Astrocyte (in vitro differentiated cells and primary cell): ENCODE results near the gene PISD. TPM values are rescaled to one million over a fixed set of nuclear protein-coding genes. Genes with fewer than 3 reads are reported as not detected.

ENCODE experiments used
- DNase-seq: peaks from one replicate; pipeline ENCODE4 v3.0.0-alpha.2; 2010; ENCODE audit warnings: low read depth
- FAIRE-seq: peaks from 2 replicates; lab custom pipeline; 2011; peaks lifted over from hg19 to GRCh38; lab: Jason Lieb, UNC
- H2AFZ ChIP-seq: 2 replicates; pipeline ENCODE4 v1.6.0; 2012; ENCODE audit warnings: low read depth, low read length, inconsistent platforms
- H3K27ac ChIP-seq: 2 replicates; pipeline ENCODE4 v1.5.1; 2011; ENCODE audit warnings: low read depth, low read length, inconsistent platforms
- H3K27me3 ChIP-seq: 2 replicates; pipeline ENCODE4 v1.6.0; 2011; ENCODE audit warnings: low read length, inconsistent platforms; ENCODE audit not compliant: insufficient read depth
- H3K36me3 ChIP-seq: 2 replicates; pipeline ENCODE4 v1.5.1; 2011; ENCODE audit warnings: low read length, inconsistent platforms; ENCODE audit not compliant: insufficient read depth
- H3K4me1 ChIP-seq: 2 replicates; pipeline ENCODE4 v1.5.1; 2011; ENCODE audit warnings: low read length, inconsistent platforms; ENCODE audit not compliant: insufficient read depth
- H3K4me2 ChIP-seq: 2 replicates; pipeline ENCODE4 v1.6.0; 2012; ENCODE audit warnings: low read length, inconsistent platforms
- H3K4me3 ChIP-seq: 2 replicates; pipeline ENCODE4 v1.5.1; 2011; ENCODE audit warnings: low read depth, mild to moderate bottlenecking, low read length, inconsistent platforms; ENCODE audit not compliant: insufficient read depth
- H3K79me2 ChIP-seq: 2 replicates; pipeline ENCODE4 v1.6.0; 2012; ENCODE audit warnings: mild to moderate bottlenecking, low read length, inconsistent platforms; ENCODE audit not compliant: insufficient read depth
- H3K9ac ChIP-seq: 2 replicates; pipeline ENCODE4 v1.6.0; 2012; ENCODE audit warnings: mild to moderate bottlenecking, low read length, inconsistent platforms
- H3K9me3 ChIP-seq: 2 replicates; pipeline ENCODE4 v1.5.1; 2012; ENCODE audit warnings: low read depth, mild to moderate bottlenecking, low read length, inconsistent platforms; ENCODE audit not compliant: insufficient read depth
- H4K20me1 ChIP-seq: 2 replicates; pipeline ENCODE4 v1.6.0; 2012; ENCODE audit warnings: low read length, inconsistent platforms; ENCODE audit not compliant: insufficient read depth
- H3K27ac Mint-ChIP-seq: one replicate; pipeline ENCODE4 v1.8.0; 2021; ENCODE audit warnings: mild to moderate bottlenecking, mixed read lengths; ENCODE audit not compliant: unreplicated experiment
- H3K27me3 Mint-ChIP-seq: one replicate; pipeline ENCODE4 v1.8.0; 2021; ENCODE audit warnings: low read depth, mixed read lengths; ENCODE audit not compliant: unreplicated experiment
- H3K36me3 Mint-ChIP-seq: one replicate; pipeline ENCODE4 v1.8.0; 2021; ENCODE audit warnings: low read depth, mixed read lengths; ENCODE audit not compliant: unreplicated experiment
- H3K4me1 Mint-ChIP-seq: one replicate; pipeline ENCODE4 v1.8.0; 2021; ENCODE audit warnings: low read depth, mixed read lengths; ENCODE audit not compliant: unreplicated experiment
- H3K4me3 Mint-ChIP-seq: one replicate; pipeline ENCODE4 v1.8.0; 2021; ENCODE audit warnings: mild to moderate bottlenecking, moderate library complexity, mixed read lengths; ENCODE audit not compliant: unreplicated experiment
- H3K9me3 Mint-ChIP-seq: one replicate; pipeline ENCODE4 v1.8.0; 2021; ENCODE audit warnings: mild to moderate bottlenecking, mixed read lengths; ENCODE audit not compliant: unreplicated experiment
- EZH2 ChIP-seq: IDR thresholded peaks from 2 replicates; pipeline ENCODE4 v1.6.1; 2012; ENCODE audit warnings: mild to moderate bottlenecking, low read length, inconsistent platforms; ENCODE audit not compliant: insufficient read depth
- total RNA-seq: library from RNA; stranded (reverse); gene quantifications from 2 replicates; pipeline ENCODE4 v1.2.1, GENCODE V29; 2021
- TF ChIP-seq, protein P1 (sequence below): IDR thresholded peaks from 2 replicates; pipeline ENCODE4 v1.5.1; 2011; ENCODE audit warnings: low read depth, mild to moderate bottlenecking, inconsistent platforms, low read length, moderate library complexity; ENCODE audit not compliant: insufficient read depth

PISD gene
- total RNA-seq, 1 donor from 2014 or later = 43.2 TPM

DNA sequence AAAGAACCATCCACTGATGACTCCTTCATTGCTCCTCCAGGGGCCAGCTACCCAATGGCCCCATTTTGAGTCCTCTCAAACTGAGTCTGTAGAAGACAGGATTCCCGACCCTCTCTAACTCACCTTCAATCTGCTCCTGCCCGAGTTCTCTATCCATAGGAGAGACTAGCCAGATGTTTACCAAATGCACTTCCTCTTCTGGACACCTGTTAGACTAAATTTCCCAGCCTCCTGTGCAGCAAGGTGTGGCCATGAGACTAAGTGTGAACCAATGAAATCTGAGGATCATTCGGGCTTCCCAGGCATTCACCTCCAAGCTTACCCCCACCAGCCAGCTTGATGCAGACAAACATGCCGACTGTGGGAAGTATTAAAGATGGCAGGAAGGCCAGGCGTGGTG lies 7.6 kb downstream of the PISD start:
- H3K9ac ChIP-seq = no peak overlapping the region
- H3K36me3 ChIP-seq = no peaks in the 10 kb centered on the region
- no peak for DNase-seq
- H2AFZ ChIP-seq = no peak overlapping the region
- no peaks in the 10 kb centered on the region for H3K27me3 ChIP-seq
- Mint-ChIP-seq H3K36me3 (peaks cover 12% of the 10 kb centered on the region), H3K27me3 (no peaks in the 10 kb centered on the region), H3K9me3 (no peaks in the 10 kb centered on the region), H3K4me1 (peaks cover 18% of the 10 kb centered on the region), H3K4me3 (no peak overlapping the region), H3K27ac (no peak overlapping the region)
- no peak overlapping the region for H3K4me3 ChIP-seq
- TF ChIP-seq, protein P1, sequence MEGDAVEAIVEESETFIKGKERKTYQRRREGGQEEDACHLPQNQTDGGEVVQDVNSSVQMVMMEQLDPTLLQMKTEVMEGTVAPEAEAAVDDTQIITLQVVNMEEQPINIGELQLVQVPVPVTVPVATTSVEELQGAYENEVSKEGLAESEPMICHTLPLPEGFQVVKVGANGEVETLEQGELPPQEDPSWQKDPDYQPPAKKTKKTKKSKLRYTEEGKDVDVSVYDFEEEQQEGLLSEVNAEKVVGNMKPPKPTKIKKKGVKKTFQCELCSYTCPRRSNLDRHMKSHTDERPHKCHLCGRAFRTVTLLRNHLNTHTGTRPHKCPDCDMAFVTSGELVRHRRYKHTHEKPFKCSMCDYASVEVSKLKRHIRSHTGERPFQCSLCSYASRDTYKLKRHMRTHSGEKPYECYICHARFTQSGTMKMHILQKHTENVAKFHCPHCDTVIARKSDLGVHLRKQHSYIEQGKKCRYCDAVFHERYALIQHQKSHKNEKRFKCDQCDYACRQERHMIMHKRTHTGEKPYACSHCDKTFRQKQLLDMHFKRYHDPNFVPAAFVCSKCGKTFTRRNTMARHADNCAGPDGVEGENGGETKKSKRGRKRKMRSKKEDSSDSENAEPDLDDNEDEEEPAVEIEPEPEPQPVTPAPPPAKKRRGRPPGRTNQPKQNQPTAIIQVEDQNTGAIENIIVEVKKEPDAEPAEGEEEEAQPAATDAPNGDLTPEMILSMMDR = no peak
- no peak for TF ChIP-seq EZH2
- H3K9me3 ChIP-seq = no peaks in the 10 kb centered on the region
- H3K4me2 ChIP-seq = no peak overlapping the region
- H3K27ac ChIP-seq = no peak overlapping the region
- H4K20me1 ChIP-seq = peaks cover 27% of the 10 kb centered on the region
- H3K4me1 ChIP-seq = peaks cover 11% of the 10 kb centered on the region
- peaks cover 91% of the 10 kb centered on the region for H3K79me2 ChIP-seq
- FAIRE-seq = no peak

- TF ChIP-seq, protein P1 = no peak
- no peak for TF ChIP-seq EZH2
- H3K4me2 ChIP-seq = no peak overlapping the region
- H3K4me3 ChIP-seq = no peak overlapping the region
- no peak overlapping the region for H3K9ac ChIP-seq
- DNase-seq = no peak
- no peak overlapping the region for H3K27ac ChIP-seq
- no peak for FAIRE-seq
- peaks cover 27% of the 10 kb centered on the region for H4K20me1 ChIP-seq
- no peaks in the 10 kb centered on the region for H3K9me3 ChIP-seq
- Mint-ChIP-seq H3K9me3 (no peaks in the 10 kb centered on the region), H3K4me3 (no peak overlapping the region), H3K27me3 (no peaks in the 10 kb centered on the region), H3K27ac (no peak overlapping the region), H3K4me1 (peaks cover 15% of the 10 kb centered on the region), H3K36me3 (peaks cover 12% of the 10 kb centered on the region)
- no peaks in the 10 kb centered on the region for H3K27me3 ChIP-seq
- H3K36me3 ChIP-seq = no peaks in the 10 kb centered on the region
- H2AFZ ChIP-seq = no peak overlapping the region
- H3K79me2 ChIP-seq = peaks cover 89% of the 10 kb centered on the region
- peaks cover 11% of the 10 kb centered on the region for H3K4me1 ChIP-seq
These were observed 8.1 kb downstream of the PISD start for GRCh38 chr22:31653944-31654343.

DNA sequence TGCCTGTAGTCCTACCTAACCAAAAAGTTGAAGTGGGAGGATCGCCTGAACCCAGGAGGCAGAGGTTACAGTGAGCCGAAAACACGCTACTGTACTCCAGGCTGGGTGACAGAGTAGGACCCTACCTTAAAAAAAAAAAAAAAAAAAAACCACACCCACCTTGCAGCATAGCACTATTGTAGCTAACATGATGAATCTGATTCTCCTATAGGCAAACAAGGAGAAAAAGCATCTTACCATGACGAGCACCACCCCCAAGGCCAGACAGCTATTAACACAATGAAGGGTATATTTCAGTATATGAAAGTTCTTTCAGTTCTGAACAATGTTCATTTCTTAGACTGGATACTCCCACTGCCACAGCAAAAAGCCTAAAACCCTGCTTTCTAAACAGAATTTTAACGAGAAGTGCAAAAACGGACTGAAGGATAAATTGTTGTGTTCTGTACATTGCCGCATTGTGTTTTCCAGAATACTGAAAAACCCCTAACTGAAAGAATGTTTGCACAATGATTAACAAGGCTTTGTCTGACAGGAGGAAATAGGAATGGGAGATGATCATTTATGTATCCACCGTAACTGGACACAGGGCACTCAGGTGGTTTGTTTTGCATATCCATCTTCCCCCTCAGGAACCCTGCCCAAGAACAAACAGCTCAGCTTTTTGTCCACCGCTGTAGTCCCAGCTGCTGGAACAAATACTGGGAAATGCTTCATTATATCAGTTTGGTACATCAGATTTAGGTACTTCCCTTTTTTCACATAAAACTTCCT lies 8.9 kb downstream of the PISD start:
- H3K4me1 Mint-ChIP-seq = peaks cover 13% of the 10 kb centered on the region
- Histone ChIP-seq H3K79me2 (peaks cover 81% of the 10 kb centered on the region), H3K4me2 (no peak overlapping the region), H3K4me3 (no peak overlapping the region), H3K4me1 (peaks cover 13% of the 10 kb centered on the region), H2AFZ (no peak overlapping the region), H3K27me3 (no peaks in the 10 kb centered on the region), H3K27ac (no peak overlapping the region), H3K9ac (no peak overlapping the region), H3K36me3 (no peaks in the 10 kb centered on the region), H4K20me1 (peaks cover 23% of the 10 kb centered on the region), H3K9me3 (no peaks in the 10 kb centered on the region)
- no peak for TF ChIP-seq EZH2
- TF ChIP-seq, protein P1 = no peak
- H3K36me3 Mint-ChIP-seq = peaks cover 12% of the 10 kb centered on the region
- H3K4me3 Mint-ChIP-seq = no peak overlapping the region
- no peak for DNase-seq
- H3K27ac Mint-ChIP-seq = no peak overlapping the region
- no peaks in the 10 kb centered on the region for H3K9me3 Mint-ChIP-seq
- H3K27me3 Mint-ChIP-seq = no peaks in the 10 kb centered on the region
- FAIRE-seq = no peak
